Mesendoderm (in vitro differentiated cells): ENCODE measurements around the gene GDI1.

Experiments
- DNase-seq: peaks from one replicate; pipeline ENCODE4 v3.0.0; 2013
- H2AK5ac ChIP-seq: 2 replicates; pipeline ENCODE4 v1.6.1; 2013; ENCODE audit warnings: low read length, inconsistent platforms
- H2BK120ac ChIP-seq: 2 replicates; pipeline ENCODE4 v1.6.1; 2013; ENCODE audit warnings: low read depth, mild to moderate bottlenecking, low read length, moderate library complexity, mixed read lengths
- H2BK15ac ChIP-seq: replicated peaks from 2 replicates; pipeline ENCODE4 v1.6.1; 2013; ENCODE audit warnings: low read depth, mild to moderate bottlenecking, moderate library complexity
- H2BK5ac ChIP-seq: 2 replicates; pipeline ENCODE4 v1.6.1; 2013; ENCODE audit warnings: low read length, inconsistent platforms
- H3K18ac ChIP-seq: 2 replicates; pipeline ENCODE4 v1.6.1; 2013; ENCODE audit warnings: mild to moderate bottlenecking, low read length, mixed read lengths
- H3K23ac ChIP-seq: one replicate; pipeline ENCODE4 v1.6.1; 2013; ENCODE audit warnings: low read length
- H3K27ac ChIP-seq: 2 replicates; pipeline ENCODE4 v1.5.1; 2013; ENCODE audit warnings: low read depth, mild to moderate bottlenecking, inconsistent platforms, low read length, moderate library complexity
- H3K27me3 ChIP-seq: 2 replicates; pipeline ENCODE4 v1.6.1; 2013; ENCODE audit warnings: low read length, control low read depth, mild to moderate bottlenecking, inconsistent platforms; ENCODE audit not compliant: insufficient read depth, poor library complexity
- H3K36me3 ChIP-seq: 2 replicates; pipeline ENCODE4 v1.6.1; 2013; ENCODE audit warnings: low read length, inconsistent platforms; ENCODE audit not compliant: control insufficient read depth, insufficient read depth
- H3K4ac ChIP-seq: one replicate; pipeline ENCODE4 v1.6.1; 2013; ENCODE audit warnings: low read depth, mild to moderate bottlenecking, low read length, moderate library complexity
- H3K4me1 ChIP-seq: 2 replicates; pipeline ENCODE4 v1.6.1; 2013; ENCODE audit warnings: low read depth, low read length, inconsistent platforms; ENCODE audit not compliant: control insufficient read depth
- H3K4me2 ChIP-seq: 2 replicates; pipeline ENCODE4 v1.6.1; 2013; ENCODE audit warnings: low read length
- H3K4me3 ChIP-seq: 2 replicates; pipeline ENCODE4 v1.5.1; 2013; ENCODE audit warnings: mild to moderate bottlenecking, low read length
- H3K56ac ChIP-seq: one replicate; pipeline ENCODE4 v1.6.1; 2013; ENCODE audit warnings: low read length
- H3K79me1 ChIP-seq: 2 replicates; pipeline ENCODE4 v1.6.1; 2013; ENCODE audit warnings: low read length, inconsistent platforms
- H3K79me2 ChIP-seq: 2 replicates; pipeline ENCODE4 v1.6.1; 2013; ENCODE audit warnings: mild to moderate bottlenecking, low read length; ENCODE audit not compliant: control insufficient read depth, insufficient read depth
- H3K9ac ChIP-seq: 2 replicates; pipeline ENCODE4 v1.6.1; 2013; ENCODE audit warnings: low read length, inconsistent platforms
- H4K5ac ChIP-seq: one replicate; pipeline ENCODE4 v1.6.1; 2013; ENCODE audit warnings: low read length
- H4K8ac ChIP-seq: one replicate; pipeline ENCODE4 v1.6.1; 2013; ENCODE audit warnings: low read depth, mild to moderate bottlenecking, control low read depth, low read length, moderate library complexity
- WGBS: extraction: QIAGEN DNeasy Blood & Tissue Kit; methylation state at CpG from one replicate; pipeline ENCODE4 v1.1.7; 2013; ENCODE audit warnings: low lambda C conversion rate, missing lambda C conversion rate; ENCODE audit not compliant: insufficient coverage; ENCODE audit errors: extremely low coverage; 5-methylcytosine and 5-hydroxymethylcytosine counted together

GDI1 gene

GRCh38 chrX:154478728-154479622 lies 42.0 kb downstream of the GDI1 start, which contains the start of gene LAGE3:
Gene LAGE3, minus strand, starts transcription at chrX:154479281. Its CDS starts 366 bp downstream, at chrX:154478915.
- no peak within 1 kb of the TSS for H3K23ac ChIP-seq
- H3K9ac ChIP-seq, result peak within 1 kb of the TSS; percentile 60
- H3K56ac ChIP-seq, result peak within 1 kb of the TSS; percentile 71
- no peaks in the 10 kb centered on the region for H3K79me1 ChIP-seq
- no peak within 1 kb of the TSS for H4K5ac ChIP-seq
- H3K4ac ChIP-seq, result no peak within 1 kb of the TSS
- H3K27me3 ChIP-seq, result no peaks in the 10 kb centered on the region
- H3K27ac ChIP-seq, result no peak within 1 kb of the TSS
- no peak within 1 kb of the TSS for H2AK5ac ChIP-seq
- H2BK15ac ChIP-seq, result no peak within 1 kb of the TSS
- peak within 1 kb of the TSS; percentile 45 for H3K18ac ChIP-seq
- no peaks in the 10 kb centered on the region for H3K79me2 ChIP-seq
- no CpG with 5 or more reads among the region's 85 CpGs for WGBS
- no peaks in the 10 kb centered on the region for H3K4me1 ChIP-seq
- H3K4me3 ChIP-seq, result peak within 1 kb of the TSS; percentile 35
- no peaks in the 10 kb centered on the region for H3K36me3 ChIP-seq
- H2BK120ac ChIP-seq, result no peak within 1 kb of the TSS
- DNase-seq, result peak; percentile 86
- H3K4me2 ChIP-seq, result peak within 1 kb of the TSS; percentile 34
- no peak within 1 kb of the TSS for H2BK5ac ChIP-seq
- no peak within 1 kb of the TSS for H4K8ac ChIP-seq

GRCh38 chrX:154481195-154481594 lies 44.2 kb downstream of the GDI1 start:
- no peaks in the 10 kb centered on the region for H3K36me3 ChIP-seq
- H3K4me1 ChIP-seq, result no peaks in the 10 kb centered on the region
- no peak overlapping the region for H3K9ac ChIP-seq
- no peak overlapping the region for H3K27ac ChIP-seq
- H3K79me1 ChIP-seq, result no peaks in the 10 kb centered on the region
- no peaks in the 10 kb centered on the region for H3K27me3 ChIP-seq
- no peaks in the 10 kb centered on the region for H3K79me2 ChIP-seq
- no peak overlapping the region for H4K8ac ChIP-seq
- H3K56ac ChIP-seq, result no peak overlapping the region
- no peak overlapping the region for H3K4me2 ChIP-seq
- WGBS, result no CpG with 5 or more reads among the region's 5 CpGs
- no peak overlapping the region for H2AK5ac ChIP-seq
- DNase-seq, result no peak
- H3K18ac ChIP-seq, result no peak overlapping the region
- H3K4me3 ChIP-seq, result no peak overlapping the region
- H2BK5ac ChIP-seq, result no peak overlapping the region
- H2BK120ac ChIP-seq, result no peak overlapping the region
- H3K23ac ChIP-seq, result no peak overlapping the region
- H2BK15ac ChIP-seq, result no peak overlapping the region
- no peak overlapping the region for H4K5ac ChIP-seq
- H3K4ac ChIP-seq, result no peak overlapping the region

- Histone ChIP-seq H3K56ac (no peak overlapping the region), H2AK5ac (no peak overlapping the region), H3K9ac (no peak overlapping the region), H3K4me1 (no peaks in the 10 kb centered on the region), H2BK120ac (no peak overlapping the region), H4K8ac (no peak overlapping the region), H3K79me1 (no peaks in the 10 kb centered on the region), H4K5ac (no peak overlapping the region), H3K27ac (no peak overlapping the region), H3K18ac (no peak overlapping the region), H2BK15ac (no peak overlapping the region), H3K4ac (no peak overlapping the region), H3K36me3 (no peaks in the 10 kb centered on the region), H3K23ac (no peak overlapping the region), H3K79me2 (no peaks in the 10 kb centered on the region), H3K4me2 (no peak overlapping the region), H3K27me3 (no peaks in the 10 kb centered on the region), H3K4me3 (no peak overlapping the region), H2BK5ac (no peak overlapping the region)
- DNase-seq, result no peak
- WGBS, result no CpG with 5 or more reads among the region's 14 CpGs
Measured at GRCh38 chrX:154481911-154482601, 45.1 kb downstream of the GDI1 start.

GRCh38 chrX:154482786-154483185 lies 45.8 kb downstream of the GDI1 start:
- no peak overlapping the region for H3K4ac ChIP-seq
- no peak overlapping the region for H4K5ac ChIP-seq
- H2AK5ac ChIP-seq, result no peak overlapping the region
- H2BK5ac ChIP-seq, result no peak overlapping the region
- H2BK120ac ChIP-seq, result no peak overlapping the region
- no peak overlapping the region for H2BK15ac ChIP-seq
- H3K4me2 ChIP-seq, result no peak overlapping the region
- H3K4me1 ChIP-seq, result no peaks in the 10 kb centered on the region
- no peak overlapping the region for H3K56ac ChIP-seq
- no peaks in the 10 kb centered on the region for H3K79me2 ChIP-seq
- no peak overlapping the region for H3K9ac ChIP-seq
- no CpG with 5 or more reads among the region's 7 CpGs for WGBS
- no peak overlapping the region for H3K23ac ChIP-seq
- H4K8ac ChIP-seq, result no peak overlapping the region
- H3K27me3 ChIP-seq, result no peaks in the 10 kb centered on the region
- H3K79me1 ChIP-seq, result no peaks in the 10 kb centered on the region
- no peak overlapping the region for H3K27ac ChIP-seq
- no peak for DNase-seq
- H3K36me3 ChIP-seq, result no peaks in the 10 kb centered on the region
- no peak overlapping the region for H3K4me3 ChIP-seq
- H3K18ac ChIP-seq, result no peak overlapping the region

GRCh38 chrX:154483325-154483724 lies 46.4 kb downstream of the GDI1 start:
- H2BK15ac ChIP-seq, result no peak overlapping the region
- H3K27me3 ChIP-seq, result no peaks in the 10 kb centered on the region
- no peak overlapping the region for H4K8ac ChIP-seq
- no peaks in the 10 kb centered on the region for H3K4me1 ChIP-seq
- H4K5ac ChIP-seq, result no peak overlapping the region
- H3K27ac ChIP-seq, result no peak overlapping the region
- H3K4me2 ChIP-seq, result no peak overlapping the region
- WGBS, result no CpG with 5 or more reads among the region's 7 CpGs
- H2BK120ac ChIP-seq, result no peak overlapping the region
- no peak overlapping the region for H3K9ac ChIP-seq
- H3K4ac ChIP-seq, result no peak overlapping the region
- no peaks in the 10 kb centered on the region for H3K36me3 ChIP-seq
- H3K18ac ChIP-seq, result no peak overlapping the region
- no peak overlapping the region for H3K56ac ChIP-seq
- no peak overlapping the region for H2AK5ac ChIP-seq
- H3K4me3 ChIP-seq, result no peak overlapping the region
- no peak for DNase-seq
- no peaks in the 10 kb centered on the region for H3K79me1 ChIP-seq
- no peak overlapping the region for H2BK5ac ChIP-seq
- no peaks in the 10 kb centered on the region for H3K79me2 ChIP-seq
- no peak overlapping the region for H3K23ac ChIP-seq
